M059J (cell line): ENCODE results near the gene CDC6. TPM values are rescaled to one million over a fixed set of nuclear protein-coding genes. Genes with fewer than 3 reads are reported as not detected.
A peak's percentile ranks its signal among the peaks of the same experiment; 100 is the strongest.

Source experiments
- DNase-seq: peaks from one replicate; pipeline ENCODE4 v3.0.0-alpha.2; 2012; ENCODE audit warnings: low read depth
- total RNA-seq: library from RNA; depleted of rRNA; stranded (reverse); fragments of >200 nt; shearing (Covaris generic); gene quantifications from 2 replicates; pipeline ENCODE4 v1.2.3, GENCODE V29; 2014

CDC6 gene
- total RNA-seq, 1 experiment from 2014 or later: 48.9 TPM

DNA sequence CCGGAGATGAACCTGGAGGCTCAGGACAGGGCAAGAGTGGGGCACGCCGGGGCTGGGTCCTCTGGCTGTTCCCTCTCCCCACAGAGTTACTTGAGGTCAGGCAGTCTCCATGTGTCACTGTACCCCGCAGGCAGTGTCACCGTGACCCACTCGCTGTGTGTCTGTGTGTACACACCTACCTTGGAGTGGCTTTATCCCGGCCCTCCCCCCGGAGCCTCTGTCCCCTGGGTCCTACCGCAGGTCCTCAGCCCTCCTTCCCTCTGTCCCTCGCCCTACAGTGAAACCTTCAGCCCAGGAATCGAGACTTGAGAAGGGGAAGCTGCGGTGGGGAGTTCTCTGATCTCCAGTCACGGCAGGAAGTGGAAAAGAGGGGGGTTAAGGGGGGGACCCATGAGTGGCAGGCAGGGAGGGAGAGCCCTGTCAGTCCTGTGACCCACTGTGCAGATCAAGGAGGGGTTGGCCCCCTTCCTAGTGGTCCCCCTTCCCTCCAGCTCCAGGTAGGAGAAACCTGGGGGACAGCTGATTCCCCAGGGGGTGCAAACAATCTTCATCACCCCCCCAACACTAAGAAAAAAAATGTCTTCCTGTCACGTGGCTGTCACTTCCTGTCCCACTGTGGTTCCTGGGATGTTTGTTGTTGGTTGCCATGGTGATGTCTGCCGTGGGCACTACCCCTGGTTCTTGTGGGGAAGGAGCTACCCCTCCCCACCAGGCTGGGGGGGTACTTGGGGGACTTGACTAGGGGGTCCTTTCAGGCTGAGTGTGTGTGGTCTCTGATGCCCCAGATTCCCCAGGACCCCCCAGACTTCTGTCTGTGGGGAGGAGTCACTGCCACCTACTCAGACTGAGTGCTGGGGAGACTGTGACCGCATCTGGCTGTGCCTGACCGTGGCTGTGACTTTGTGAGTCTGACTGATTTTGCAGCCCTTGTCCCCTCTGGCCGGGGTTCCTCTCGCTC lies 35.0 kb downstream of the CDC6 start:
- DNase-seq: peak; percentile 95

DNA sequence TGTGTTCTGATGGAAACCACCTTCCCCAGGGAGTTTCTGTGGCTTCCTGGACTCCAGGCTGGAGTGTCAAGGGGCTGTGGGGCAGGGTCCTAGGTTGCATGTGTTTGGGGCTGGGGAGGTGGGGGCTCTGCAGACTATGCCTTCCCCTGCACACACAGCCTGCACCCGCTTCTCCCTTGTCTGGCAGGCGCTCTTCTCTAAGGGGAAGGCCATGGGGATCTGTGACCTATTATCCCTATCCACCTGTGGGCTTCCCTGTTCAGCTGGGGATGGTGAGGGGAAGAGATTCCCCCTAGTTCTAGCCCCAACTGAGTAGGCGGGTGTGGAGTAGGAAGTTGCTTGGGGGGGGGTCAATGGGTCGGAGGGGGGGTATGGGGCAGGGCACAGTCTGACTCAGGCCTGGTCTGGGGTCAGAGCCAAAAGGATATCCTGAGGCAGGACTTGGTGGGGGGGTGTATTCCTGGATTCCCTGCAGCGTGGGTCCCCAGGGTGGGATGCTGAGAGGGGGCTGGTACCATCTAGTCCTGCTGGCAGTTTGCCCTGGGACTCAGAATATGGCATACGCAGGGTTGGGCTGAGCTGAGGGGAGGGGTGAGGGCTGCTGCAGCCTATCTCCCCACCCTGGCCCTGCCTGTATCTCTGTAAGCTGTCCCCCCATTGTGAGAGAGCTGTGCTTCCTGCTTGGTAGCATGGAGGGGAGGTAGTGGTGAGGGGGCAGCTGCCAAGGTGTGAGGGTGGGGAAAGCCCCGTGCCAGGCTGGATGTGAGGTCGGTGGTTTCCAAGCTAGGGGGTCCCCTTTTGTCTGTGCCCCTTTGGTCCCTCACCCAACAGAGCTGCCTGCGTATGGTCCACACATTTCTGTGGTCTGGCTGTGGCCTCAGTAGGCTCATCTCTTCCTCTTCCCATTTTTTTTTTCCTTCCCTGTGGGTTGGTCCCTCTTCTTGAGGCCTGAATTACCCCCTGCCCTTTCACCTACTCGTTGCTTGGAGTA lies 36.0 kb downstream of the CDC6 start:
- DNase-seq: peak; percentile 75

DNA sequence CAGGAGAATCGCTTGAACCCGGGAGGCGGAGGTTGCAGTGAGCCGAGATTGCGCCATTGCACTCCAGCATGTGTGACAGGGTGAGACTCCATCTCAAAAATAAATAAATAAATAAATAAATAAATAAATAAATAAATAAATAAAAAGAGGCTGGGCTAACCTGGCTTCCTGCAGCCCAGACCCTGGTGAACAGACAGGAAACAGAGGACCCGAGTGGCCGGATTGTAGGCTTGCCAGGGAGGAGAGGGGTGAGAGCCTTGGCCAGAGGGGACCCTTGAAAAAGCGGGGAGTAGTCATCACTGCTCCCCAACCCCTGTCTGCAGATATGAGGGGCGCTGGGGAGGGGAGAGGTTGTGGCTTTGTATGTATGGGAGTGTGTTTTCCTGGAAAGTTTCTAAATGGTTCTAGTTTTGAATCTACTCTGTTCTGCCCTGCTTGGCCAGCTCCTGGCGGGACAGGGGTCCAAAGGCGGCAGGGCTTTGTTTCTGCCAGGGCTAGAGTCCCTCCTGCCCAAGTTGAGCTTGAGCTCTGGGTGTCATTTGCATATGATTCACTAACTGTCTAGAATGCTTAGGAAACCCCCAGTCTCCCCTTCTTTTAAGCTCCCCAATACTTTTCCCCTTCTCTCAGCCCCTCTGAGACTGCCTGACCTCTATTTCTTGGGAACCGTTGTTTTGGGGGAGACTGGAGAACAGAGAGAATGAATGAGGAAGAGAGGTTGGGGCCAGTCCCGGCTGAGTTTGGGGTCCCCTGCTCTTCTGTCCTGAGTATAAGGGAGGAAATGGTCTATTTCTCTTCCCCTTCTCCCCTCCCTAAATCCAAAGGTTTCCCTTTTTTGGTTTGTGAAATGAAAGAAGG lies 37.7 kb downstream of the CDC6 start:
- no peak for DNase-seq

DNA sequence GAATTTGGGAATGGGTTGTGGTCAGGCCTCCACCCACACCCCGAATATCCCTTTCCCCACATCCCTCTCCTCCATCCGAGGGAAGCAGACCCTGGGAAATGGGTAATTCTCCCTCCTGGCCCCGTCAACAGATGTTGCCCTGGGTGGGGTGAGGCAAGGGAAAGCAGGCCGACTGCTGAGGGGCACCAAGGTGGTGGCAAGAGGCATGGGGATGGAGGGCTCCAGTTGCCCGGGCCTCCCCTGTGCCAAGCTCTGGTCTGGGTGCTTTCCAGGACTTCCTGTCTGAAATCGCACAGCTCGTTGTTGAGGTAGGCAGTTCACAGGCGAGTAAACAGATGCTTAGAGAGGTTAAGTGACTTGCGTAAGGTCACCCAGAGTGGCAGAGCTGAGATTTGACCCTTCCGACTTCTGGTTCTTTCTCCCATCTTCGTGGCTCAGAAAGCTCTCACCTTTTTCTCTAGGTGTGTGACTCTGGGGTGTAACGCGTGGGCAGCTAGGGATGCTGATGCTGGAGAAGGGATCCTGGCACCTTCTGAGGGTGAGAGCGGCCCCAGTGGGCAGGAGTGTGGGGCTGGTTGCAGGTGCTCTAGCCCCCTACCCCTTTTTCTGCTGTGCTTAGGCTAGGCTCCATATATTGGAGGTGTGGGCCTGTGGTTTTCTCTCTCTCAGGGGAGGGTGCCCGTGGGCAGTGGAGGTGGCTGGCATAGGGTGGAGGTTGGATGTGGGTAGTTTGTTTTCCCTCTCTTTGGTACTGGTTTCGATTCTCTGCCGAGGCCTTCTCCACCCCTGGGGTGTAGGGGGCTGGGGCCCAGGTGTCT lies 38.5 kb downstream of the CDC6 start:
- DNase-seq: peak; percentile 66

DNA sequence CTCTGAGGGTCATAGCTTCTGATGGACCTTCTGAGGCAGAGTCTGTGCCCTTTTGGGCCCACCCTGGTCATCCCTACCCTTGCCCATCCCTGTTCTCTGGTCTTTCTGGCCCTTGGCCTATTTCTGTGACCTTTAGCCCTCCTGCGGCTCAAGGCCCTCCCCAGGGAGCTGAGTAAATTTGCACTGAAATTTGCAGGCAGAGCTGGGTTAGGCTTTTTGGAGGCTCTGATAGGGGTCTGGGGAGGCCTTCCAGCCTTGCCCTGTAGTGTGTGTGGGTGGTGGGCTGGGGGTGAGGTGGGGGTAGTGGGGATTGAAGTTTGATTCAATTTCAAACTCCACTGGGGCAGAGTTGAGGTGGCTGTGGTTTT lies 39.1 kb downstream of the CDC6 start:
- DNase-seq: no peak

DNA sequence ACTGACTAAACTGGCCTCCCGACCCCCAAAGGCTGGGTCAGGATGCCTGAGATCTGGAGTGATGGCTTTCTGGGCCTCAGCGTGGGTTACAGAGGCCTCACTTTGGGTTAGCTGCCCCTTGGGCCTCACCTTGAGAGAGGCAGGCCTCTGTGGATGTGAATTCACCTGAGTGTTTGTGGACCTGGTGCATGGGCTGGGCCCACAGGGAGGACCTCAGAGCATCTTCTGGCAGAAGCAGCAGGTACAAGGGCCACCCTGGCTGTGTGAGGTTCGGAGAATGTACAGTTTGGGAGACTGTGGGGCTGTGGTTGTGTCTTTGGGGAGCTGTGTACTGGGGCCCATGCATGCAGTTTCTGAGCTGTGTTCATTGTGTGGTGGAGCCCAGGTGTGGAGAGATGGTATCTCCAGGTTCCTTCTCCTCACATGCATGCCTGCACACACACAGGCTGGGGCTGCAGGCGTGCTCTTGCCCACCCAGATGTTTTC lies 39.6 kb downstream of the CDC6 start:
- no peak for DNase-seq

DNA sequence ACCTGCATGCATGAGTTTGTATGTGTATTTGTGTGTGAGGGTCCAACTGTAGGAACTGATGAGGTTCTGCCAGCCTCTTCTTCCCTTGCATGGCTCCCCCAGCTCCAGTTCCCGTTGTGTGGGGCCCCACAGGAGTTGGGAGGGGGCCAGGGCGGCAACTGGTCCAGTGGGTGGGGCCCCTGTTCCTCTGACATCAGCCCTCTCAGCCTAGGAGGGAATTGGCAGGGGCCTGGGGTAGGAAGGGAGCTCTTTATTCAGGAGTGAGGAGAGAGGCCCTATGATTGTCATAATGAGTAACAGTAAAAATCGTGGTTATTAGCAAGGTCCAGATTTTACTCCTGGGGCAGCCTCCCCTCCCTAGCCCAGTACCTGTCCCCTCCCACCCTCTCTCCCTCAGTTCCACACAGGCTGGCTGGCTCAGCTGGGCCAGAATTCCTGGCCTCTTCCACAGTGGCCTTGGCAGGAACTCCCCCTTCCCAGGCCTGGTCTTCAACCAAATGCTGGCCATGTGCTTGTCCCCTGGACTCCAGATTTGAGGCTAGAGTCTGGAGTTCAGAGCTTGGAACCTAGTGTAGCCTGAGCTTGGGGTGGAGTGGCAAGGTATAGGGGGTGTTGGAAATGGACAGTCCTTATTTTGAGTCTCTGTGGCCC lies 40.2 kb downstream of the CDC6 start:
- DNase-seq: no peak

DNA sequence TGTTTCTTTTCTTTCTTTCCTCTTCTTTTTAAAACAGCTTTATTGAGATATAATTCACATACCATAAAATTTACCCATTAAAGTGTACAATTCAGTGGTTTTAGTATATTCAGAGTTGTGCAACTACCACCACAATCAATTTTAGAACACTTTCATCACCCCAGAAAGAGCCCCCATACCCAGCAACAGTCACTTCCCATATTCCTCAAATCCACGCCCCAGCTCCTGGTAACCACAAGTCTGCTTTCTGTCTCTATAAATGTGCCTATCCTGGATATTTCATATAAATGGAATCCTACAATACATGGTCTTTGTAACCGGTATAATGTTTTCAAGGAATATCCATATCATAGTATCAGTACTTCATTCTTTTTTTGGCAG lies 40.7 kb downstream of the CDC6 start:
- DNase-seq: no peak

DNA sequence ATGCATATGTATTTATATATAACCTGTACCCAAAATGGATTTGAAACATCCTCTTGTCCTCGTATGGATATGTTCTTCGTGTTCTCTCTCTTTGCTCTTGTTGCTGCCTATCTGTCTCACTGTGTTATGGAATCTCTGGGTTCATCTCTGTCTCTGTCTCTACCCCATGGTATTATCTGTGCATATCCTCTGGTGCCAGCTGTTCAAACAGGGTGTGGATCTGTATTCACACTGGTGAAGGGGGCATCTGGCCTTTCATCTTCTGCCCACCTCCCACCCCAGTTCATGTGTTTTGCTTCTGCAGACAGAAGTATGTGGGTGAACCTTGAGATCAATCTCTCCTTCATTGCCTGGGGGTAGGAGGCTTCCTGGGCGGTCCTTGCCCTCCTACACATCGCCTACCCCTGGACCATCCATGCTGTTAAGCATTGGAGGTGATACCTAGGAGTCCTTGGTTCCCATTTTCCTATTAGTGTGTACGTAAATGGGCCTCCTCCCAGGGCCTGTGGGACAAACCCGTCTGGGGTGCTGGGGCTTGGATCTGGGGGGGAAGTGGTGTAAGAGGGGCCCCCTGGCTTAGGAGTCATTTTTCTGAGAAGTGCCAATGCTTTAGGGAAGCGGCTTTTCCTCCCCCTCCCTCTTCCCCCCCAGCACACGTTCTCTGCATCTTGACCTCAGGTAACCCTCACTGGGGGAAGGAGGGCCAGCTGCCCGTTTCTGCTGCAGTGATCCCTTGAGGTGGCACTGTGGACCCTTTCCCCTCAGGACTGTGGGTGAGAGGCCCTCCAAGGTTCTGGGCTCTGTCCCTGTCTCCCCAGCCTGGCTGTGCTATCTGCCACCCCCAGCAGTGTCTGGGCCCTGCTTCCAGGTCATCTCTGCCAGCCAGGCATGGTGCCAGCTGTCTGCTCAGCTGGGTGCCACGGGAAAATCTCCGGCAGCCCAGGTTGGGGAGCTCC lies 42.4 kb downstream of the CDC6 start:
- DNase-seq: peak; percentile 60

DNA sequence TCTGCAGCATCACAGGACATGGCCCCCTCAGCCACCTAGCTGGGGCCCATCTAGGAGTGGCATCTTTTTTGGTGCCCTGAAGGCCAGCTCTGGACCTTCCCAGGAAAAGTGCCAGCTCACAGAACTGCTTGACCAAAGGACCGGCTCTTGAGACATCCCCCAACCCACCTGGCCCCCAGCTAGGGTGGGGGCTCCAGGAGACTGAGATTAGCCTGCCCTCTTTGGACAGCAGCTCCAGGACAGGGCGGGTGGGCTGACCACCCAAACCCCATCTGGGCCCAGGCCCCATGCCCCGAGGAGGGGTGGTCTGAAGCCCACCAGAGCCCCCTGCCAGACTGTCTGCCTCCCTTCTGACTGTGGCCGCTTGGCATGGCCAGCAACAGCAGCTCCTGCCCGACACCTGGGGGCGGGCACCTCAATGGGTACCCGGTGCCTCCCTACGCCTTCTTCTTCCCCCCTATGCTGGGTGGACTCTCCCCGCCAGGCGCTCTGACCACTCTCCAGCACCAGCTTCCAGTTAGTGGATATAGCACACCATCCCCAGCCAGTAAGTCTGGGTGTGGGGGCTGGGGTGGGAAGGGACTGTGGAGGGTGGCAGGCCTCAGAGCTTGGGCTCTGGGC lies 43.3 kb downstream of the CDC6 start:
- no peak for DNase-seq

DNA sequence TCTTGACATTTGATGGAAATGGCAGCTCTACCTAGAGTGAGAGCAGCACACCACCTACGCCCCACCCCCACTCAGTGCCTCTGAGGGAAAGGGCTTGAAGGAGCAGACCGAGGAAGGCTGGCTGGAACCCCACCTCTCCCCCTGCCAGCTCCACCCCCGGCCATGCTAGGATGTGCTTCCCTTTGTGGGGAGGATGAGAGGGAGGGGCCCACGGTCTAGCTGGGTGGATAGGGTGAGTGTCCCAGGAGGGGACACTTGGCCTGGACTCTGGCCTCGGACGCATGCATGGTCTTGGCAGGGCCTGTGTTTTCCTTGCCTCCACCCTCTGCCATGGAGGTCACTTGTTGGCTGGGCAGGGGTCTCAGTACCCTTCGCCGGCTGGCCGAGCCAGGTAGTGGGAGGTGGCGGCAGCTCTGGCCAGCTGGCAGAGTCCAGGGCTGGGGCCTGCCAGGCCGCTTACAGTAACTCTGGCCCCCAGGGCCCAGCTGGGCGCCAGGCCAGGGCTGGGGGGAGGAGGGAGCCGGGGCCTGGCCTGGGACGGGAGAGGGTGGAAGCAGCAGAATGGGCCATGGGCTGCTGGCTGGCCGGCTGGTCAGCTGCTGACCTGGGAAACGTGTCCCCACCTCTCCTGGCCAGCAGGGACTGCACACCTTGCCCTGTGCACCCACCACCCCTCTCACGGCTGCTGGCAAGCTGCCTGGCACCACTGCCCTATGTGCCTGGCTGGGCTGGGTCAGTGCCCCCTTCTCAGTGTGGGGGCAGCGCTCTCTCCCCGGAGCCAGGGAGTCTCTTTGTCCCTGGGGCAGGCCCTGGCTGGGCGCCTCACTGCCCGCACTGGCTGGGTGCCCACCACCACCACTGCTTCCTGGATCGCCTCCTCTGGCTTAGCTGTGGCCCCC lies 44.3 kb downstream of the CDC6 start:
- DNase-seq: peak; percentile 95

DNA sequence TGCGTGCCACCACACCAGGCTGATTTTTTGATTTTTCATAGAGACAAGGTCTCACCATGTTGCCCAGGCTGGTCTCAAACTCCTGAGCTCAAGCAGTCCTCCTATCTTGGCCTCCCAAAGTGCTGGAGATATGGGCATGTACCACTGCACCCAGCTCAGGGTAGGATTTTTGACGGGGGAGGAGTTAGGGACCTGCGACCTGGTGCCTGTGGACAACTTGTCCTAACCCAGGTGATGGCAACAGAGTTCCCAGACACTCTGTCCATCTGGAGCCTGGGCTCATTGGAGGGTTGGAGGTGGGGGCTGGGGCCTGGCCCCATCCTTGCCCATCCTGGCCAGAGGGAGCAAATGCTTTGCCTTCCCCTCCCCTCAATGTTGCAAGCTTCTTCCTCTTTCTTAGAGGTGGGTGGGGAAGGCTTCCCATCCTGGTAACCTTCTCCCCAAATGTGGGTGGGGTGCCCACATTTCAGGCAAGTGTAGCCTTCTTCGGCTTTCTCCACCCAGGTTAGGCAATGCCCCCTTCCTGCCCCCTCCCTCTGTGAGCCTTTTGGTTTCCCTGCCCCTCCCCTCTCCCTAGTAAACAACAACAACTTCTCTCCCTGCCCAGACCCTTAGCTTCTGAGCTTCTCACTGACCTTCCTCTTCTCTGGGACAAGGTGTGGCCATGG lies 46.2 kb downstream of the CDC6 start:
- DNase-seq: no peak

DNA sequence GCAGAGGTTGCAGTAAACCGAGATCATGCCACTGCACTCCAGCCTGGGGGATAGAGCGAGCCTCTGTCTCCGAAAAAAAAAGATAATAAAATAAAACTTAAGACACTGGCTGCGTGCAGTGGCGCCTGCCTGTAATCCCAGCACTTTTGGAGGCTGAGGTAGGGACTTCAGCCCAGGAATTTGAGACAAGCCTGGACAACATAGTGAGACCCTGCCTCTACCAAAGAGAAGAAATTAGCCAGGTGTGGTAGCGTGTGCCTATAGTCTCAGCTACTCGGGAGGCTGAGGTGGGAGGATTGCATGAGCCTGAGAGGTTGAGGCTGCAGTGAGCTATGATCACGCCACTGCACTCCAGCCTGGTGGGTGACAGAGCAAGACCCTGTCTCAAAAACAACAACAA lies 47.9 kb downstream of the CDC6 start:
- DNase-seq: no peak

DNA sequence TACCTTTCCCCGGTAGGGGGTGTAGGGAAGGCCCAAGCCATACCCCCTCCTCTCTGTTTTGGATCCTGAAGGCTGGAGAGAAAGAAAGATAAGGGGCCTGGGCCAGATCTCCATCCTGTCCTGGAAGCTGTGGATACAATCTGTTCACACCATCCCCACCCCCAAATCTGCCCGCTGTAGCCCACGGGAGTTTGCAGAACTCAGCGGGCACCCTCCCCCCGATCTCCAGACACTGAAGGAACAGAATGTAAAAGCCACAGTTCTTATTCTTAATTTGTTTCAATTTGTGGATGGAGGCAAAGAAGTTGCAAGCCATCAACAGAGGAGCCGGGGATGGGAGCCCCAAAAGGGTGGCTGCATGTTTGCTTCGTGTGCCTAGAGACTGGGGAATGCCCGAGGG lies 49.7 kb downstream of the CDC6 start:
- no peak for DNase-seq

DNA sequence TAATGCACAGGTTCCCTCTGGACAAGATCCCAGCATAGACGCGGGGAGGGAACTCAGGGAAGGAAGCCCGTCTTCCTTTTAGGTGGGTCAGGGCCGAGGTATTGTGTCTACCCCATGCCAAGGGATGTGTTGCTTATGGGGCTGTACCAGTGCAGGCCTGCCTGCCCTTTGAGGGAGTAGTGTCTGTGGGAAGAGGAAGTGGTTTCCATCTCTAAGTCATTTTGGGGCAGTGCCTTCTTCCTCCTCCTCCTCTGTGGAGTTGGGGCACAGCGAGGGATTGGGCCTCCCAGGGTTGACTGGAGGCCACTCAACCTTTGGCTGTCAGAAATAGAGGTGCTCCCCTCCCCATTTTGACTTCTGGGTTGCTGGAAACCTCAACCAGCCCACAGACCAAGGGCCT lies 50.4 kb downstream of the CDC6 start:
- no peak for DNase-seq

DNA sequence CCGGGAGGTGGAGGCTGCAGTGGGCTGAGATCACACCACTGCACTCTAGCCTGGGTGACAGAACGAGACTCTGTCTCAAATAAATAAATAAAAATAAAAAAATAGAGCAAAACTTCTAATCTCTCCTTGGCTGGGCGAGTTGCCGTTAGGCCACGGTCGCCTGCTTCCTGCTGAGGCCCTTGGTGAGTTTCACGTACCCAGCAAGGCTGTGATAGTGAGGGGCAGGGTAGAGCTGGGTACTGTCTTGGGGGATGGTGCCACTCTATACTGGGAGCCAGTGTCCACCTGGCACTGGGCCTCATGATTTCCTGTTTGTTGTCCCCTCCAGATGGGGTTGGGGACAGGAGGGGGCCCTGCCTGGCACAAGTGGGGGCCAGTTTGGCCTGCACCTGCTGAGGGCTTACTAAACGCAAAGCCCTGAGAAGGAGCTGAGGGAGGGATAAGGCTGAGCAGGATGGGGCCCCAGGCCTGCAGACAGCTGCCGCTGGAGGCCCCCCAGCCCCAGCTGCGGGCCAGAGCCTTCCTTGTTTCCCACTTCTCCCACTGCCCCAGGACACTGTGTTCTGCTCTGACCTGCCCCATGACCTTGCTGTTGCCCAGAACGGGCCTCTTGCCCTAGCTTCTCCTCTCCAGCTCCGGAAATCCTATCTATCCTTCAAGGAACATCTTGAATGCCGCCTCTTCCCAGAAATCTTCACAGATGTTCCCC lies 51.4 kb downstream of the CDC6 start:
- no peak for DNase-seq
